ENCODE data around the gene IL4I1. TPM values are rescaled to one million over a fixed set of nuclear protein-coding genes. Genes with fewer than 3 reads are reported as not detected.

The IL4I1 gene
- total and polyA plus RNA-seq, 2 of the 4 experiments (the other 2 are of a cell fraction), result 0.31 to 0.36 TPM

DNA sequence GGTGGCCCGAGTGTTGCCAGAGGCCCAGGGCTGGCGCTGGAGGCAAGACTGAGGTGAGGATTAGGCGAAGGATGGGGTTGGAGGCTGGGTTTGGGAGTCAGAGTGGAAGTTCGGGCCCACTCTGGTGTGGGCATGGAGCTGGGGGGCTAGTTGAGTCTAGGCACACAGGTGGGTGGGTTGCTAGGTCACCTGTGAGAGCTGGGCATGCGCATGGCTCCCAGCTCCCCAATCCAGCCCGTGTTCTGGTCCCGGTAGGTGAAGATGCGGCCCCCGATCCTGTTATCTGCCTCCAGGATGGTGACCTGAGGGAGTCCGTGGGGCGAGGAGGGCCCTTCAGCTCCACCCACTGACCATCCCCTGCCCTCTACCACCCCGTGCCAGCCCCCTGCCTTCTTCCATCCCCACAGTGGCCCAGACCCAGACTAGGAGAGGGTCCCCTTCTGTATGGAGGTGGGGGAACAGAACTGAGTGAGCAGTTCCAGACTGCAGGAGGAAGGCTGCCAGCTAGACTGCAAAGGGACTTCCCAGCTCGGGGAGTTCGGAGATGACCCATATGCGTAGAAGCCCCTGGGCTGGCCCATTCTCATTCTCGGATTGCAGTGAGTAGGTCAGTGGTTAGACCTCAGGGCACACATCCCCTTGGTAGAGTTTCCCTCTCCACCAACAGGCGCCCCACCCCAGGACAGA lies 1.7 kb downstream of the IL4I1 start:
- Histone ChIP-seq H3K9ac (ENCODE audit: low read depth, low read length) (no peak overlapping the region), H2AFZ (replicated peaks; ENCODE audit: low read length, poor library complexity) (peak overlapping the region; percentile 41), H3K9me3 (ENCODE audit: control insufficient read depth, insufficient read depth, low read length) (no peaks in the 10 kb centered on the region), H2BK20ac (ENCODE audit: low read depth, low read length) (no peak overlapping the region), H3K14ac (replicated peaks; ENCODE audit: low read depth, low read length) (no peak overlapping the region), H3K36me3 (ENCODE audit: control insufficient read depth, insufficient read depth, low read length) (no peaks in the 10 kb centered on the region), H3K27me3 (ENCODE audit: control insufficient read depth, insufficient read depth, low read length) (peaks cover 8% of the 10 kb centered on the region; the same call in 1 of the 2 replicates), H3K4me3 (ENCODE audit: insufficient read depth, low read depth, low read length) (no peak overlapping the region), H4K5ac (ENCODE audit: low read depth, low read length) (no peak overlapping the region), H4K20me1 (ENCODE audit: insufficient read depth, low read length) (no peaks in the 10 kb centered on the region), H3K9me1 (ENCODE audit: insufficient read depth, low read length) (no peaks in the 10 kb centered on the region), H2AK5ac (ENCODE audit: low read depth, low read length) (no peak overlapping the region), H3K23ac (ENCODE audit: low read depth, low read length) (no peak overlapping the region), H3K27ac (ENCODE audit: insufficient read depth, low read length) (no peak overlapping the region), H2AK9ac (replicated peaks; ENCODE audit: low read depth, low read length, poor library complexity) (peak overlapping the region; percentile 24), H3K4me2 (ENCODE audit: low read depth, low read length) (no peak overlapping the region), H3K79me1 (ENCODE audit: low read depth in 1 of 2, low read length in 2 of 2) (no peaks in the 10 kb centered on the region), H4K8ac (ENCODE audit: low read depth in 2 of 2, low read length in 2 of 2) (no peak overlapping the region), H2BK5ac (ENCODE audit: low read depth, low read length, poor library complexity, severe bottlenecking) (no peak overlapping the region), H4K91ac (ENCODE audit: insufficient read depth, low read depth, low read length) (no peak overlapping the region), H3K4me1 (ENCODE audit: control insufficient read depth, insufficient read depth, low read length) (peaks cover 10% of the 10 kb centered on the region), H3K18ac (ENCODE audit: low read depth, low read length) (no peak overlapping the region), H3K56ac (ENCODE audit: extremely low read depth, insufficient read depth, low read length) (no peak overlapping the region), H3K4ac (ENCODE audit: low read depth, low read length) (no peak overlapping the region), H2BK120ac (ENCODE audit: low read depth, low read length) (no peak overlapping the region), H2BK15ac (ENCODE audit: low read depth, low read length) (no peak overlapping the region)
- ChIA-PET POLR2A (ENCODE audit: unreplicated experiment) (no interaction called here), CTCF (no interaction called here)
- ATAC-seq (ENCODE audit: low read depth) (no peak), DNase-seq (no peak)
- TF ChIP-seq, protein P1, sequence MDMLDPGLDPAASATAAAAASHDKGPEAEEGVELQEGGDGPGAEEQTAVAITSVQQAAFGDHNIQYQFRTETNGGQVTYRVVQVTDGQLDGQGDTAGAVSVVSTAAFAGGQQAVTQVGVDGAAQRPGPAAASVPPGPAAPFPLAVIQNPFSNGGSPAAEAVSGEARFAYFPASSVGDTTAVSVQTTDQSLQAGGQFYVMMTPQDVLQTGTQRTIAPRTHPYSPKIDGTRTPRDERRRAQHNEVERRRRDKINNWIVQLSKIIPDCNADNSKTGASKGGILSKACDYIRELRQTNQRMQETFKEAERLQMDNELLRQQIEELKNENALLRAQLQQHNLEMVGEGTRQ (IDR thresholded peaks at IDR 0.05; ENCODE audit: low read depth, low read length), result no peak
- TF ChIP-seq RAD21 (IDR thresholded peaks at IDR 0.05; ENCODE audit: low read length), result no peak
- no peak for TF ChIP-seq BHLHE40 (IDR thresholded peaks at IDR 0.05; ENCODE audit: low read depth, low read length)
- TF ChIP-seq SMC3 (IDR thresholded peaks at IDR 0.05; ENCODE audit: low read depth, low read length), result no peak
- TF ChIP-seq, protein P2, sequence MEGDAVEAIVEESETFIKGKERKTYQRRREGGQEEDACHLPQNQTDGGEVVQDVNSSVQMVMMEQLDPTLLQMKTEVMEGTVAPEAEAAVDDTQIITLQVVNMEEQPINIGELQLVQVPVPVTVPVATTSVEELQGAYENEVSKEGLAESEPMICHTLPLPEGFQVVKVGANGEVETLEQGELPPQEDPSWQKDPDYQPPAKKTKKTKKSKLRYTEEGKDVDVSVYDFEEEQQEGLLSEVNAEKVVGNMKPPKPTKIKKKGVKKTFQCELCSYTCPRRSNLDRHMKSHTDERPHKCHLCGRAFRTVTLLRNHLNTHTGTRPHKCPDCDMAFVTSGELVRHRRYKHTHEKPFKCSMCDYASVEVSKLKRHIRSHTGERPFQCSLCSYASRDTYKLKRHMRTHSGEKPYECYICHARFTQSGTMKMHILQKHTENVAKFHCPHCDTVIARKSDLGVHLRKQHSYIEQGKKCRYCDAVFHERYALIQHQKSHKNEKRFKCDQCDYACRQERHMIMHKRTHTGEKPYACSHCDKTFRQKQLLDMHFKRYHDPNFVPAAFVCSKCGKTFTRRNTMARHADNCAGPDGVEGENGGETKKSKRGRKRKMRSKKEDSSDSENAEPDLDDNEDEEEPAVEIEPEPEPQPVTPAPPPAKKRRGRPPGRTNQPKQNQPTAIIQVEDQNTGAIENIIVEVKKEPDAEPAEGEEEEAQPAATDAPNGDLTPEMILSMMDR (conservative IDR thresholded peaks at IDR 0.05; ENCODE audit: low read depth, low read length), result no peak
- TF ChIP-seq FOS (IDR thresholded peaks at IDR 0.05; ENCODE audit: low read depth, low read length), result no peak
- TF ChIP-seq NFE2L2 (IDR thresholded peaks at IDR 0.05; ENCODE audit: low read depth, low read length), result no peak
- TF ChIP-seq, protein P3, sequence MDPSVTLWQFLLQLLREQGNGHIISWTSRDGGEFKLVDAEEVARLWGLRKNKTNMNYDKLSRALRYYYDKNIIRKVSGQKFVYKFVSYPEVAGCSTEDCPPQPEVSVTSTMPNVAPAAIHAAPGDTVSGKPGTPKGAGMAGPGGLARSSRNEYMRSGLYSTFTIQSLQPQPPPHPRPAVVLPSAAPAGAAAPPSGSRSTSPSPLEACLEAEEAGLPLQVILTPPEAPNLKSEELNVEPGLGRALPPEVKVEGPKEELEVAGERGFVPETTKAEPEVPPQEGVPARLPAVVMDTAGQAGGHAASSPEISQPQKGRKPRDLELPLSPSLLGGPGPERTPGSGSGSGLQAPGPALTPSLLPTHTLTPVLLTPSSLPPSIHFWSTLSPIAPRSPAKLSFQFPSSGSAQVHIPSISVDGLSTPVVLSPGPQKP (IDR thresholded peaks at IDR 0.05; ENCODE audit: borderline replicate concordance, low read depth, low read length), result no peak
- no peak for TF ChIP-seq MAZ (IDR thresholded peaks at IDR 0.05; ENCODE audit: borderline replicate concordance, low read depth, low read length)
- no peak for TF ChIP-seq MXI1 (IDR thresholded peaks at IDR 0.05; ENCODE audit: borderline replicate concordance, low read depth, low read length)
- no peak for TF ChIP-seq POLR2A (IDR thresholded peaks at IDR 0.05; ENCODE audit: low read depth, low read length)
- no peak for TF ChIP-seq MAFK (IDR thresholded peaks at IDR 0.05; ENCODE audit: low read depth, low read length)
- in situ Hi-C loops (cut with MboI; ENCODE audit: low sequenced_read_pairs) (no loop called here), intact Hi-C loops (cut with micrococcal nuclease) (no loop called here), dilution Hi-C loops (cut with HindIII; ENCODE audit: low sequenced_read_pairs, unreplicated experiment) (no loop called here)
- BruUV-seq (replicated peaks), result no TSS peak
- WGBS, 2 experiments (ENCODE audit: extremely low coverage in 2 of 2, insufficient read length in 1 of 2), result 100% methylated on average over 1 of the region's 17 CpGs; no CpG with 5 or more reads in 1 of the 2 experiments
